Measurements from ENCODE around the gene RPGR. TPM values are rescaled to one million over a fixed set of nuclear protein-coding genes. Genes with fewer than 3 reads are reported as not detected.

Gene RPGR
- total RNA-seq, 1 experiment from 2014 or later: not detected

DNA sequence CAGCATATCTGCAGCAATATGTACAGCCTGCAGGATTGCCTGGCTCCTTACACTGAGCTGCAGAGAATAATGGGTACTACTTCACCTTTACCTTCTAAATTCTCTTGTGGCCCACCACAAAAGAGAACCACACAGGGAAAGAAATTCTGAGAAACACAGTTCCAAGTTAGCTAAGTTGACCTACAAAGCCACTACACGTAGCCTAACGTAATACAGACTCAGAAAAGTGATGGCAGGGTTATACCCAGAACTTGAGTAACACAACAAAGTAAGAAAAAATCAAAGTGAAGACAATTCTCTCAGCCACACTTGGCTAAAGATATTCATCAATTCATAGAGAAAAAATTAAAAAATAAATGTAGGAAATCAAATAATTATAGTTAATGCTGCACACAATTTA is 80.3 kb downstream of the RPGR start:
- Histone ChIP-seq H4K20me1 (ENCODE audit: insufficient read depth) (no peaks in the 10 kb centered on the region), H3K4me1 (replicated peaks; ENCODE audit: insufficient read depth) (no peaks in the 10 kb centered on the region)

DNA sequence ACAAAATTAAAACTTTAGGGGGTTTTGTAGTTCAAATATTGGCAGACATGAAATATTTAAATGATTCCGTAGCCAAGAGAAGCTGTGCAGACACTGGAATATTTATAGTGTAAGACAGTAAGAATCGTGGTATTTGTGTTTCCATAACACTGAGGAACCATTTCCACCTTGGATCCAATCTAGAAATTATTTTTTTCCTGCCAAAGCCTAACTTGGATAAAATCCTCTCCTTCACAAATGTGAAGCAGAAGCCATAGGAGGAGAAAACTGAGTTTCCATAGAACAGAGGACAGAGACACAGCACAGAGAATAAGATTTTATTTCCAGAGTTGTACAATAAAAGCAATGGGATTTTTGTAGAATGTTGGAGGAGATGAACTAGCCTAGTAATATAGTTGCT is 86.8 kb downstream of the RPGR start:
- Histone ChIP-seq H3K79me2 (ENCODE audit: low read depth) (no peaks in the 10 kb centered on the region), H3F3A (ENCODE audit: insufficient read depth, low read depth) (no peaks in the 10 kb centered on the region), H3K4me2 (no peak overlapping the region), H3K9me3 (ENCODE audit: insufficient read depth, low read depth) (no peaks in the 10 kb centered on the region), H3K36me3 (ENCODE audit: low read depth) (no peaks in the 10 kb centered on the region), H3K4me1 (replicated peaks; ENCODE audit: insufficient read depth) (no peaks in the 10 kb centered on the region), H3K4me3 (no peak overlapping the region), H3K9me2 (ENCODE audit: insufficient read depth) (no peaks in the 10 kb centered on the region), H4K20me1 (ENCODE audit: insufficient read depth) (no peaks in the 10 kb centered on the region), H3K27ac (no peak overlapping the region), H3K27me3 (ENCODE audit: insufficient read depth, low read depth) (no peaks in the 10 kb centered on the region), H2AFZ (no peak overlapping the region)
- intact Hi-C loops (cut with micrococcal nuclease; ENCODE audit: unreplicated experiment): no loop called here
- CTCF ChIA-PET: no interaction called here
- TF ChIP-seq, protein P1, sequence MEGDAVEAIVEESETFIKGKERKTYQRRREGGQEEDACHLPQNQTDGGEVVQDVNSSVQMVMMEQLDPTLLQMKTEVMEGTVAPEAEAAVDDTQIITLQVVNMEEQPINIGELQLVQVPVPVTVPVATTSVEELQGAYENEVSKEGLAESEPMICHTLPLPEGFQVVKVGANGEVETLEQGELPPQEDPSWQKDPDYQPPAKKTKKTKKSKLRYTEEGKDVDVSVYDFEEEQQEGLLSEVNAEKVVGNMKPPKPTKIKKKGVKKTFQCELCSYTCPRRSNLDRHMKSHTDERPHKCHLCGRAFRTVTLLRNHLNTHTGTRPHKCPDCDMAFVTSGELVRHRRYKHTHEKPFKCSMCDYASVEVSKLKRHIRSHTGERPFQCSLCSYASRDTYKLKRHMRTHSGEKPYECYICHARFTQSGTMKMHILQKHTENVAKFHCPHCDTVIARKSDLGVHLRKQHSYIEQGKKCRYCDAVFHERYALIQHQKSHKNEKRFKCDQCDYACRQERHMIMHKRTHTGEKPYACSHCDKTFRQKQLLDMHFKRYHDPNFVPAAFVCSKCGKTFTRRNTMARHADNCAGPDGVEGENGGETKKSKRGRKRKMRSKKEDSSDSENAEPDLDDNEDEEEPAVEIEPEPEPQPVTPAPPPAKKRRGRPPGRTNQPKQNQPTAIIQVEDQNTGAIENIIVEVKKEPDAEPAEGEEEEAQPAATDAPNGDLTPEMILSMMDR (conservative IDR thresholded peaks at IDR 0.05): no peak
- TF ChIP-seq EZH2 (IDR thresholded peaks at IDR 0.05; ENCODE audit: low read depth): no peak
- POLR2A ChIA-PET (ENCODE audit: unreplicated experiment): no interaction called here
- no TSS peak for BruUV-seq (replicated peaks)
- no peak for DNase-seq

More for the DNA sequence above, 80.3 kb downstream of the RPGR start:
- ChIA-PET POLR2A (ENCODE audit: unreplicated experiment) (no interaction called here), CTCF (no interaction called here)
- Histone ChIP-seq H3K79me2 (ENCODE audit: low read depth) (no peaks in the 10 kb centered on the region), H2AFZ (no peak overlapping the region), H3K9me3 (ENCODE audit: insufficient read depth, low read depth) (no peaks in the 10 kb centered on the region), H3F3A (ENCODE audit: insufficient read depth, low read depth) (no peaks in the 10 kb centered on the region), H3K9me2 (ENCODE audit: insufficient read depth) (no peaks in the 10 kb centered on the region), H3K36me3 (ENCODE audit: low read depth) (no peaks in the 10 kb centered on the region), H3K27ac (no peak overlapping the region), H3K27me3 (ENCODE audit: insufficient read depth, low read depth) (no peaks in the 10 kb centered on the region), H3K4me2 (no peak overlapping the region), H3K4me3 (no peak overlapping the region)
- no TSS peak for BruUV-seq (replicated peaks)
- intact Hi-C loops (cut with micrococcal nuclease; ENCODE audit: unreplicated experiment): no loop called here
- no peak for TF ChIP-seq EZH2 (IDR thresholded peaks at IDR 0.05; ENCODE audit: low read depth)
- TF ChIP-seq, protein P1 (conservative IDR thresholded peaks at IDR 0.05): no peak
- DNase-seq: no peak

DNA sequence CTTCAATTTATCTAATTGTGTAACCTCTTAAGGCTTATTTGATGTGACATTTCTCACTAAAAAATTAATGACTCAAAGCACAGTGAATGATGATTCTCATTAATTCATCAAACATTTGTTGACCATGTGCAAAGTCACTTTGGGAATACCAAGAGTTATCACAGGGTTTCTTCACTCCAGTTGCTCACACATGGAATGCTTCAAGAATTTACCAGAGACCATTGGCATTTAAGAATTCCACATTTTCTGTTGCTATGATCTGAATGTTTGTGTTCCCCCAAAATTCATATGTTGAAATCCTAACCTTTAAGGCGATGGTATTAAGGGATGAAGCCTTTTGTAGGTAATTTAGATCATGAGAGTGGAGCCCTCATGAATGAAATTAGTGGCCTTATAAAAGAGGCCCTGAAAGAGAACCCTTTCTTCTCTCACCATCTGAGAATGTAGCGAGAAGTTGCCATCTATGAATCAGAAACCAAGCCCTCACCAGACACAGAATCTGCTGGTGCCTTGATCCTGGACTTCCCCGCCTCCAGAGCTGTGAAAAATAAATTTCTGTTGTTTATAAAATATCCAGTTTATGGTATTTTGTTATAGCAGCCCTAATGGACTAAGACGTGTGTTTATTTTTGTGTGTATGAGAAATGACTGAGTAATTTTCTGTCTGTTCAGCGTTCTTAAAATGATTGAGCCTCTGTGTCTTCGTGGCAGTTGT is 90.3 kb downstream of the RPGR start:
- H3K27ac ChIP-seq: no peak overlapping the region
- no peak for DNase-seq
- H3K4me3 ChIP-seq: no peak overlapping the region
- intact Hi-C loops (cut with micrococcal nuclease; ENCODE audit: unreplicated experiment): no loop called here
- no peak overlapping the region for H3K4me2 ChIP-seq
- no peaks in the 10 kb centered on the region for H3K4me1 ChIP-seq (replicated peaks; ENCODE audit: insufficient read depth)
- no peaks in the 10 kb centered on the region for H3K79me2 ChIP-seq (ENCODE audit: low read depth)
- BruUV-seq (replicated peaks): no TSS peak
- no peak for TF ChIP-seq EZH2 (IDR thresholded peaks at IDR 0.05; ENCODE audit: low read depth)
- TF ChIP-seq, protein P1 (conservative IDR thresholded peaks at IDR 0.05): no peak
- no peaks in the 10 kb centered on the region for H3K9me3 ChIP-seq (ENCODE audit: insufficient read depth, low read depth)
- H3F3A ChIP-seq (ENCODE audit: insufficient read depth, low read depth): no peaks in the 10 kb centered on the region
- no peaks in the 10 kb centered on the region for H4K20me1 ChIP-seq (ENCODE audit: insufficient read depth)
- H3K9me2 ChIP-seq (ENCODE audit: insufficient read depth): no peaks in the 10 kb centered on the region
- CTCF ChIA-PET: no interaction called here
- POLR2A ChIA-PET (ENCODE audit: unreplicated experiment): no interaction called here
- H3K36me3 ChIP-seq (ENCODE audit: low read depth): no peaks in the 10 kb centered on the region
- H2AFZ ChIP-seq: no peak overlapping the region
- no peaks in the 10 kb centered on the region for H3K27me3 ChIP-seq (ENCODE audit: insufficient read depth, low read depth)
